HG03469 (cell line): ENCODE data around the gene LINC00632.
"Not testable (repeated sequence)": the region's sequence is repeated elsewhere in the genome, so short reads cannot be mapped to it uniquely, and the experiment has no call there.

Source experiments
- ATAC-seq: cut with Tn5 transposase; IDR thresholded peaks from one replicate; pipeline ENCODE4 v1.9.1; 2021; ENCODE audit warnings: mild to moderate bottlenecking, moderate library complexity, moderate number of reproducible peaks; ENCODE audit not compliant: unreplicated experiment

Gene LINC00632

GRCh38 chrX:140709421-140709846, at the start of gene LINC00632:
TSS of gene LINC00632 (plus strand) at chrX:140709759.
- no peak for ATAC-seq

- no peak for ATAC-seq
Measured at GRCh38 chrX:140661643-140662042, 47.9 kb upstream of the LINC00632 start.

GRCh38 chrX:140664939-140665338, 44.6 kb upstream of the LINC00632 start:
- no peak for ATAC-seq

GRCh38 chrX:140672840-140673731, 36.5 kb upstream of the LINC00632 start:
- no peak for ATAC-seq

- ATAC-seq, result no peak
Measured at GRCh38 chrX:140687706-140688105, 21.9 kb upstream of the LINC00632 start.

GRCh38 chrX:140691596-140691995, 18.0 kb upstream of the LINC00632 start:
- not testable (repeated sequence) for ATAC-seq

GRCh38 chrX:140697618-140698017, 11.9 kb upstream of the LINC00632 start:
- no peak for ATAC-seq

GRCh38 chrX:140701480-140701879, 8.1 kb upstream of the LINC00632 start:
- ATAC-seq, result no peak

GRCh38 chrX:140710710-140711109, 1.2 kb downstream of the LINC00632 start:
- no peak for ATAC-seq

GRCh38 chrX:140711894-140712293, 2.3 kb downstream of the LINC00632 start:
- no peak for ATAC-seq

GRCh38 chrX:140712413-140713173, 3.0 kb downstream of the LINC00632 start:
- ATAC-seq, result peak; percentile 61

- ATAC-seq, result peak; percentile 79
Measured at GRCh38 chrX:140713174-140713539, 3.6 kb downstream of the LINC00632 start.

- ATAC-seq, result no peak
Measured at GRCh38 chrX:140715787-140716186, 6.2 kb downstream of the LINC00632 start.

GRCh38 chrX:140723121-140723715, 13.7 kb downstream of the LINC00632 start:
- no peak for ATAC-seq

- ATAC-seq, result no peak
Measured at GRCh38 chrX:140724309-140724708, 14.8 kb downstream of the LINC00632 start.

- ATAC-seq, result no peak
Measured at GRCh38 chrX:140724736-140725135, 15.2 kb downstream of the LINC00632 start.

- ATAC-seq, result no peak
Measured at GRCh38 chrX:140725500-140725899, 15.9 kb downstream of the LINC00632 start.

- ATAC-seq, result peak; percentile 84
Measured at GRCh38 chrX:140733766-140734342, 24.3 kb downstream of the LINC00632 start.

- ATAC-seq, result no peak
Measured at GRCh38 chrX:140744085-140744484, 34.5 kb downstream of the LINC00632 start.

GRCh38 chrX:140756941-140757340, 47.4 kb downstream of the LINC00632 start:
- no peak for ATAC-seq

- ATAC-seq, result peak; percentile 69
Measured at GRCh38 chrX:140762061-140762460, 52.5 kb downstream of the LINC00632 start.
